H1 (cell line): Measurements from ENCODE around the gene ENDOU. TPM values are rescaled to one million over a fixed set of nuclear protein-coding genes. Genes with fewer than 3 reads are reported as not detected.
A peak's percentile ranks its signal among the peaks of the same experiment; 100 is the strongest.

Experiments
- CTCF ChIA-PET: fragments of 300-600 bp; sonication (Branson Sonifier 250); formaldehyde crosslinking; loops from one replicate; lab custom pipeline; 2021; ENCODE audit not compliant: partially characterized antibody; lab: Charles Lee
- POLR2A ChIA-PET: fragments of 300-600 bp; sonication (Branson Sonifier 250); formaldehyde crosslinking; loops from one replicate; lab custom pipeline; 2021; ENCODE audit warnings: inconsistent platforms; ENCODE audit not compliant: partially characterized antibody; lab: Charles Lee
- DNase-seq, 2 experiments: peaks; one replicate each; pipeline versions ENCODE4 v3.0.0 to v3.0.0-alpha.2; 2010 to 2022; ENCODE audit warnings: low spot score in 2 of 2, low read depth in 1 of 2, mixed read lengths in 1 of 2
- FAIRE-seq: peaks from 2 replicates; lab custom pipeline; 2011; peaks lifted over from hg19 to GRCh38; lab: Jason Lieb, UNC
- H2AFZ ChIP-seq: 2 replicates; pipeline ENCODE4 v1.8.1; 2012; ENCODE audit warnings: low read length, inconsistent platforms
- H2AK5ac ChIP-seq: 2 replicates; pipeline ENCODE4 v1.6.1; 2013; ENCODE audit warnings: low read depth, low read length
- H2BK120ac ChIP-seq: replicated peaks from 2 replicates; pipeline ENCODE3; 2013; ENCODE audit warnings: low read depth, low read length, inconsistent platforms
- H2BK12ac ChIP-seq: 2 replicates; pipeline ENCODE4 v1.6.1; 2013; ENCODE audit warnings: low read depth, low read length
- H2BK15ac ChIP-seq: 2 replicates; pipeline ENCODE4 v1.6.1; 2013; ENCODE audit warnings: low read length
- H2BK20ac ChIP-seq: 2 replicates; pipeline ENCODE4 v1.6.1; 2013; ENCODE audit warnings: low read length
- H2BK5ac ChIP-seq: 2 replicates; pipeline ENCODE4 v1.6.1; 2013; ENCODE audit warnings: low read depth, low read length
- H3K14ac ChIP-seq: 2 replicates; pipeline ENCODE4 v1.6.1; 2013; ENCODE audit warnings: inconsistent platforms; ENCODE audit not compliant: insufficient read length
- H3K18ac ChIP-seq: 2 replicates; pipeline ENCODE4 v1.6.1; 2013; ENCODE audit warnings: low read length; ENCODE audit errors: extremely low read depth
- H3K23ac ChIP-seq: 2 replicates; pipeline ENCODE4 v1.6.1; 2013; ENCODE audit warnings: inconsistent platforms; ENCODE audit not compliant: insufficient read length
- H3K23me2 ChIP-seq: 2 replicates; pipeline ENCODE4 v1.6.1; 2013; ENCODE audit warnings: low read depth, low read length
- H3K27ac ChIP-seq: 2 replicates; pipeline ENCODE4 v1.6.1; 2011; ENCODE audit warnings: low read depth, low read length, inconsistent platforms
- H3K27me3 ChIP-seq, 4 experiments: replicated peaks in 1 of 4; 1 replicate in 1 of 4; 2 replicates in 3 of 4; pipeline versions ENCODE4 v1.6.1 to v1.8.1; 2011 to 2013; ENCODE audit warnings: low read length in 3 of 4, mild to moderate bottlenecking in 3 of 4, inconsistent platforms in 2 of 4, mixed read lengths in 2 of 4, moderate library complexity in 1 of 4; ENCODE audit not compliant: control insufficient read depth in 3 of 4, insufficient read depth in 3 of 4; ENCODE audit errors: extremely low read depth in 1 of 4
- H3K36me3 ChIP-seq, 4 experiments: 2 replicates each; pipeline versions ENCODE4 v1.6.1 to v1.8.1; 2011 to 2013; ENCODE audit warnings: mild to moderate bottlenecking in 4 of 4, low read length in 3 of 4, moderate library complexity in 2 of 4, control low read depth in 1 of 4, inconsistent platforms in 1 of 4; ENCODE audit not compliant: insufficient read depth in 4 of 4, control insufficient read depth in 2 of 4
- H3K4ac ChIP-seq: replicated peaks from 2 replicates; pipeline ENCODE3; 2013; ENCODE audit warnings: low read length, low read depth, mixed read lengths, inconsistent platforms; ENCODE audit not compliant: insufficient read length
- H3K4me1 ChIP-seq, 4 experiments: replicated peaks in 1 of 4; 1 replicate in 1 of 4; 2 replicates in 3 of 4; pipeline versions ENCODE4 v1.6.1 to v1.8.1; 2011 to 2013; ENCODE audit warnings: low read length in 3 of 4, inconsistent platforms in 2 of 4, mixed read lengths in 1 of 4; ENCODE audit not compliant: insufficient read depth in 4 of 4, control insufficient read depth in 3 of 4
- H3K4me2 ChIP-seq, 2 experiments: 2 replicates each; pipeline versions ENCODE4 v1.6.1 to v1.8.1; 2011 to 2013; ENCODE audit warnings: low read depth in 2 of 2, low read length in 2 of 2, control low read depth in 1 of 2, inconsistent platforms in 1 of 2, mild to moderate bottlenecking in 1 of 2; ENCODE audit not compliant: insufficient read depth in 1 of 2
- H3K4me3 ChIP-seq, 4 experiments: fragments of 200-600, 300-600 bp in 1 of 4; sonication (generic), shearing (Covaris generic), sonication (Bioruptor Twin) in 1 of 4; 2 replicates each; pipeline versions ENCODE4 v1.5.1 to v1.8.1; 2011 to 2016; ENCODE audit warnings: low read length in 4 of 4, low read depth in 3 of 4, control low read depth in 2 of 4, inconsistent platforms in 2 of 4, mild to moderate bottlenecking in 2 of 4, mixed read lengths in 1 of 4, moderate library complexity in 1 of 4; ENCODE audit not compliant: insufficient read depth in 2 of 4; ENCODE audit errors: extremely low read depth in 1 of 4
- H3K56ac ChIP-seq: replicated peaks from 2 replicates; pipeline ENCODE3; 2013; ENCODE audit warnings: low read depth, mild to moderate bottlenecking, mixed read lengths, low read length, inconsistent platforms; ENCODE audit not compliant: insufficient read length
- H3K79me1 ChIP-seq: 2 replicates; pipeline ENCODE4 v1.6.1; 2013; ENCODE audit warnings: low read depth, low read length, control low read depth
- H3K79me2 ChIP-seq, 2 experiments: 2 replicates each; pipeline versions ENCODE4 v1.6.1 to v1.8.1; 2012 to 2013; ENCODE audit warnings: low read length in 2 of 2, mild to moderate bottlenecking in 2 of 2, inconsistent platforms in 1 of 2; ENCODE audit not compliant: insufficient read depth in 2 of 2, control insufficient read depth in 1 of 2
- H3K9ac ChIP-seq, 4 experiments: replicated peaks in 1 of 4; 1 replicate in 1 of 4; 2 replicates in 3 of 4; pipeline versions ENCODE4 v1.6.1 to v1.8.1; 2011 to 2013; ENCODE audit warnings: low read depth in 3 of 4, low read length in 3 of 4, control low read depth in 2 of 4, mild to moderate bottlenecking in 2 of 4, moderate library complexity in 2 of 4, inconsistent platforms in 1 of 4; ENCODE audit errors: extremely low read depth in 1 of 4
- H3K9me3 ChIP-seq, 2 experiments: 2 replicates each; pipeline versions ENCODE4 v1.6.1 to v1.8.1; 2012 to 2013; ENCODE audit warnings: mild to moderate bottlenecking in 2 of 2, moderate library complexity in 2 of 2, control low read depth in 1 of 2, inconsistent platforms in 1 of 2, low read depth in 1 of 2, low read length in 1 of 2, mixed read lengths in 1 of 2; ENCODE audit not compliant: insufficient read depth in 2 of 2
- H4K20me1 ChIP-seq, 2 experiments: replicated peaks in 1 of 2; 2 replicates each; pipeline versions ENCODE3 to v1.8.1; 2011 to 2013; ENCODE audit warnings: inconsistent platforms in 2 of 2, low read length in 2 of 2, mild to moderate bottlenecking in 1 of 2; ENCODE audit not compliant: insufficient read depth in 2 of 2, control insufficient read depth in 1 of 2
- H4K5ac ChIP-seq: 2 replicates; pipeline ENCODE4 v1.6.1; 2013; ENCODE audit warnings: low read length, low read depth, mixed read lengths, inconsistent platforms; ENCODE audit not compliant: insufficient read length
- H4K8ac ChIP-seq: 2 replicates; pipeline ENCODE4 v1.8.0; 2013; ENCODE audit warnings: mild to moderate bottlenecking, moderate library complexity, low read length, inconsistent platforms; ENCODE audit not compliant: insufficient read depth; ENCODE audit errors: extremely low read depth
- H4K91ac ChIP-seq: replicated peaks from 2 replicates; pipeline ENCODE3; 2013; ENCODE audit warnings: low read length, mixed read lengths, inconsistent platforms; ENCODE audit not compliant: insufficient read length
- CTCF ChIP-seq, 3 experiments: IDR thresholded peaks; 1 replicate in 2 of 3; 2 replicates in 1 of 3; pipeline versions ENCODE4 v1.5.1 to v1.6.1; 2011; ENCODE audit warnings: low read length in 3 of 3, mild to moderate bottlenecking in 3 of 3, inconsistent platforms in 2 of 3, low read depth in 1 of 3, moderate library complexity in 1 of 3; ENCODE audit not compliant: insufficient read depth in 1 of 3; ENCODE audit errors: control extremely low read depth in 1 of 3
- FOSL1 ChIP-seq: IDR thresholded peaks from 2 replicates; pipeline ENCODE4 v1.6.1; 2011; ENCODE audit warnings: mild to moderate bottlenecking, low read depth, low read length, moderate library complexity; ENCODE audit not compliant: insufficient read depth
- MAX ChIP-seq: IDR thresholded peaks from 2 replicates; pipeline ENCODE4 v1.6.1; 2012; ENCODE audit warnings: inconsistent platforms
- PHF8 ChIP-seq: fragments of 200-600 bp; sonication (generic); conservative IDR thresholded peaks from 2 replicates; pipeline ENCODE4 v1.7.1; 2012; ENCODE audit warnings: low read depth, mild to moderate bottlenecking, inconsistent platforms, low read length, moderate library complexity
- RAD21 ChIP-seq, 2 experiments: IDR thresholded peaks in 1 of 2; conservative IDR thresholded peaks in 1 of 2; 2 replicates each; pipeline ENCODE4 v1.6.1; 2011; ENCODE audit warnings: low read depth in 2 of 2, low read length in 2 of 2, improper control_type of control experiment in 1 of 2, inconsistent platforms in 1 of 2, mild to moderate bottlenecking in 1 of 2, moderate library complexity in 1 of 2
- TAF1 ChIP-seq: IDR thresholded peaks from 2 replicates; pipeline ENCODE4 v1.6.1; 2011; ENCODE audit warnings: mild to moderate bottlenecking, low read depth, low read length
- WGBS, 2 experiments: shearing (Covaris generic) in 1 of 2; methylation state at CpG; one replicate each; pipeline versions ENCODE4 v1.1.6 to v1.1.7; 2013 to 2015; ENCODE audit warnings: low lambda C conversion rate in 2 of 2, mixed read lengths in 2 of 2, inconsistent platforms in 1 of 2, low coverage in 1 of 2, missing lambda C conversion rate in 1 of 2; ENCODE audit not compliant: insufficient replicate concordance in 2 of 2, insufficient coverage in 1 of 2, insufficient read length in 1 of 2; ENCODE audit errors: extremely low coverage in 1 of 2, missing lambda C conversion rate in 1 of 2; 5-methylcytosine and 5-hydroxymethylcytosine counted together
- polyA plus RNA-seq, 7 experiments: library from polyadenylated mRNA; depleted of rRNA in 3 of 7; stranded (reverse) in 5 of 7; unstranded in 2 of 7; fragments of >200 nt in 5 of 7; fragments of 200-250 nt in 2 of 7; gene quantifications; 1 replicate in 5 of 7; 2 replicates in 1 of 7; 4 replicates in 1 of 7; pipeline versions ENCODE4 v1.2.1 to v1.2.3, GENCODE V29; 2011 to 2013; ENCODE audit warnings: missing spikeins in 2 of 7, mixed read lengths in 2 of 7
- total RNA-seq: library from RNA; stranded (reverse); fragmentation: NEBNext Ultra II Directional; extraction: Animal tissue kit (Norgen Biotek cat#: 25700); gene quantifications from 2 replicates; pipeline ENCODE4 v1.2.1, GENCODE V29; 2021

The ENDOU gene
- total and polyA plus RNA-seq, 2 of the 8 experiments (the other 6 are each of a cell fraction or from before 2014, with no cell fraction given), result not detected

GRCh38 chr12:47773062-47773857, 48.0 kb upstream of the ENDOU start, which contains the start of gene SLC48A1:
SLC48A1 (plus strand) TSS chr12:47773238; CDS start chr12:47773305, 67 bp downstream.
- H3K18ac ChIP-seq, result no peak within 1 kb of the TSS; the same call in 1 of the 2 replicates
- H3K27me3 ChIP-seq, result peaks cover 0 to 17% (median 8%) of the 10 kb centered on the region in 4 experiments; a peak in 4 of 7 replicates
- peak within 1 kb of the TSS; percentile 29; the same call in 1 of the 2 replicates for H2BK15ac ChIP-seq
- H2AK5ac ChIP-seq, result no peak within 1 kb of the TSS
- H2BK20ac ChIP-seq, result no peak within 1 kb of the TSS
- H4K8ac ChIP-seq, result no peak within 1 kb of the TSS; the same call in 1 of the 2 replicates
- no peaks in the 10 kb centered on the region for H3K36me3 ChIP-seq
- peak within 1 kb of the TSS; percentile 29; the same call in 1 of the 2 replicates for H2AFZ ChIP-seq
- FAIRE-seq, result no peak
- no peak within 1 kb of the TSS for H3K56ac ChIP-seq
- H3K79me1 ChIP-seq, result no peaks in the 10 kb centered on the region
- ChIA-PET POLR2A (interaction anchor here (0.7 to 10.5 kb wide), 11 partner anchors 8 to 57 kb away, joined by 3 to 79 read pairs (median 7); partner anchors contain the start of gene RAPGEF3), CTCF (interaction anchor here (0.8 to 58.8 kb wide), 9 partner anchors 5 to 97 kb away, joined by 4 to 2442 read pairs (median 5); partner anchors contain the start of genes ENDOU, RAPGEF3 and RPAP3)
- H2BK120ac ChIP-seq, result no peak within 1 kb of the TSS
- no peaks in the 10 kb centered on the region for H3K79me2 ChIP-seq
- H3K23ac ChIP-seq, result no peak within 1 kb of the TSS
- H3K4me3 ChIP-seq, result peak within 1 kb of the TSS; percentile 55 to 91 (median 56)
- H2BK5ac ChIP-seq, result no peak within 1 kb of the TSS; the same call in 1 of the 2 replicates
- H3K4me2 ChIP-seq, result peak within 1 kb of the TSS; percentile 61 to 97
- H4K91ac ChIP-seq, result no peak within 1 kb of the TSS
- no peak within 1 kb of the TSS for H3K14ac ChIP-seq
- peaks cover 2% of the 10 kb centered on the region; the same call in 1 of the 2 replicates for H3K23me2 ChIP-seq
- no peak within 1 kb of the TSS for H3K27ac ChIP-seq
- H3K4me1 ChIP-seq, result peaks cover 9 to 17% (median 12%) of the 10 kb centered on the region in 4 experiments
- 3% methylated on average over 40 of the region's 106 CpGs; no CpG with 5 or more reads in 1 of the 2 experiments for WGBS, 2 experiments
- H3K9ac ChIP-seq, result 0 out of 7 replicates have a peak within 1 kb of the TSS, but pooled peaks of 1 of the 4 experiments have one; percentile 26
- H4K5ac ChIP-seq, result no peak within 1 kb of the TSS
- H2BK12ac ChIP-seq, result 0 out of 2 replicates have a peak within 1 kb of the TSS, but pooled peaks have one; percentile 19
- H3K9me3 ChIP-seq, result no peaks in the 10 kb centered on the region
- peak in 1 of 2 experiments; percentile 85 for DNase-seq
- H3K4ac ChIP-seq, result no peak within 1 kb of the TSS
- H4K20me1 ChIP-seq, result peaks cover 0 to 3% of the 10 kb centered on the region in 2 experiments
- TF ChIP-seq CTCF (IDR thresholded peaks at IDR 0.05; ENCODE audit: control extremely low read depth in 1 of 3, insufficient read depth in 1 of 3, low read depth in 1 of 3, low read length in 3 of 3) (peak in 2 of 3 experiments; percentile 38 to 55; a peak in 3 of 4 replicates), PHF8 (0 out of 2 replicates have a peak, but pooled peaks have one; percentile 26), TAF1 (0 out of 2 replicates have a peak, but pooled peaks have one; percentile 42), RAD21 (IDR thresholded peaks at IDR 0.05 in 1 of 2, conservative IDR thresholded peaks at IDR 0.05 in 1 of 2; ENCODE audit: low read depth in 2 of 2, low read length in 2 of 2) (0 out of 4 replicates have a peak, but pooled peaks of 1 of the 2 experiments have one; percentile 2), FOSL1 (no peak), MAX (no peak)
